HG02884 (cell line): Measurements from ENCODE around the gene PHKB.
"Not testable (repeated sequence)": the region's sequence is repeated elsewhere in the genome, so short reads cannot be mapped to it uniquely, and the experiment has no call there.

Experiments
- ATAC-seq: cut with Tn5 transposase; IDR thresholded peaks from one replicate; pipeline ENCODE4 v1.9.1; 2021; ENCODE audit warnings: mild to moderate bottlenecking, moderate library complexity; ENCODE audit not compliant: unreplicated experiment

The PHKB gene

GRCh38 chr16:47499700-47500264 is 38.7 kb downstream of the PHKB start:
- no peak for ATAC-seq

GRCh38 chr16:47503936-47504335 is 42.8 kb downstream of the PHKB start:
- no peak for ATAC-seq

- ATAC-seq: no peak
Measured at GRCh38 chr16:47504599-47504998, 43.5 kb downstream of the PHKB start.

- ATAC-seq: no peak
Measured at GRCh38 chr16:47506800-47507199, 45.7 kb downstream of the PHKB start.

- ATAC-seq: no peak
Measured at GRCh38 chr16:47507701-47508100, 46.6 kb downstream of the PHKB start.

GRCh38 chr16:47511882-47512281 is 50.8 kb downstream of the PHKB start:
- no peak for ATAC-seq

GRCh38 chr16:47519037-47519436 is 57.9 kb downstream of the PHKB start:
- ATAC-seq: no peak

GRCh38 chr16:47519546-47519945 is 58.4 kb downstream of the PHKB start:
- no peak for ATAC-seq

- no peak for ATAC-seq
Measured at GRCh38 chr16:47519996-47520679, 59.0 kb downstream of the PHKB start.

- ATAC-seq: peak; percentile 99
Measured at GRCh38 chr16:47523342-47524006, 62.3 kb downstream of the PHKB start.

GRCh38 chr16:47524007-47524405 is 62.9 kb downstream of the PHKB start:
- ATAC-seq: no peak

- no peak for ATAC-seq
Measured at GRCh38 chr16:47528431-47528830, 67.3 kb downstream of the PHKB start.

GRCh38 chr16:47533744-47534292 is 72.7 kb downstream of the PHKB start:
- no peak for ATAC-seq

- no peak for ATAC-seq
Measured at GRCh38 chr16:47538472-47538871, 77.3 kb downstream of the PHKB start.

GRCh38 chr16:47539707-47540670 is 78.9 kb downstream of the PHKB start:
- ATAC-seq: not testable (repeated sequence)

GRCh38 chr16:47541135-47541534 is 80.0 kb downstream of the PHKB start:
- not testable (repeated sequence) for ATAC-seq

GRCh38 chr16:47544255-47544654 is 83.1 kb downstream of the PHKB start:
- not testable (repeated sequence) for ATAC-seq

- ATAC-seq: not testable (repeated sequence)
Measured at GRCh38 chr16:47551185-47551584, 90.1 kb downstream of the PHKB start.

- ATAC-seq: not testable (repeated sequence)
Measured at GRCh38 chr16:47551767-47552166, 90.6 kb downstream of the PHKB start.

- ATAC-seq: no peak
Measured at GRCh38 chr16:47553853-47554564, 92.9 kb downstream of the PHKB start.
